HL-60 (cell line): ENCODE results near the gene AMFR.
"Not testable (repeated sequence)": the region's sequence is repeated elsewhere in the genome, so short reads cannot be mapped to it uniquely, and the experiment has no call there.

Source experiments
- DNase-seq, 2 experiments: peaks; one replicate each; pipeline ENCODE4 v3.0.0-alpha.2; 2010 to 2020; ENCODE audit warnings: low read depth in 1 of 2, low spot score in 1 of 2
- H3K27ac ChIP-seq: fragments of 250-450 bp; sonication (Bioruptor Pico); replicated peaks from 2 replicates; pipeline ENCODE4 v1.5.1; 2020; ENCODE audit warnings: mild to moderate bottlenecking, moderate library complexity
- H3K27me3 ChIP-seq: fragments of 250-450 bp; sonication (Bioruptor Pico); 2 replicates; pipeline ENCODE4 v1.5.1; 2021; ENCODE audit warnings: mild to moderate bottlenecking, moderate library complexity; ENCODE audit not compliant: insufficient read depth, poor library complexity, severe bottlenecking
- H3K4me3 ChIP-seq: replicated peaks from 2 replicates; pipeline ENCODE4 v1.5.1; 2011; ENCODE audit warnings: mild to moderate bottlenecking, control low read depth, low read length; ENCODE audit not compliant: insufficient read depth
- CTCF ChIP-seq: IDR thresholded peaks from one replicate; pipeline ENCODE4 v1.5.1; 2011; ENCODE audit warnings: low read length, control low read depth, inconsistent platforms; ENCODE audit not compliant: insufficient read depth
- GABPA ChIP-seq: IDR thresholded peaks from 2 replicates; pipeline ENCODE4 v1.6.1; 2012; ENCODE audit warnings: low read depth
- POLR2AphosphoS5 ChIP-seq: IDR thresholded peaks from 2 replicates; pipeline ENCODE4 v1.6.1; 2012; ENCODE audit warnings: low read depth
- REST ChIP-seq: IDR thresholded peaks from 2 replicates; pipeline ENCODE4 v1.6.1; 2012; ENCODE audit warnings: low read depth; ENCODE audit not compliant: insufficient replicate concordance
- SPI1 ChIP-seq: IDR thresholded peaks from 2 replicates; pipeline ENCODE4 v1.6.1; 2012; ENCODE audit warnings: low read depth, mild to moderate bottlenecking, borderline replicate concordance

AMFR gene

GRCh38 chr16:56375792-56376191 is 49.6 kb downstream of the AMFR start:
- H3K27me3 ChIP-seq, H3K27ac ChIP-seq, H3K4me3 ChIP-seq, DNase-seq: not testable (repeated sequence)

GRCh38 chr16:56373003-56373402 is 52.3 kb downstream of the AMFR start:
- no peaks in the 10 kb centered on the region for H3K27me3 ChIP-seq
- no peak overlapping the region for H3K4me3 ChIP-seq
- H3K27ac ChIP-seq = no peak overlapping the region
- no peak for TF ChIP-seq REST
- no peak for TF ChIP-seq POLR2AphosphoS5
- no peak for TF ChIP-seq CTCF
- no peak for TF ChIP-seq GABPA
- no peak for TF ChIP-seq SPI1
- no peak for DNase-seq

GRCh38 chr16:56372013-56372634 is 53.2 kb downstream of the AMFR start:
- H3K27me3 ChIP-seq = no peaks in the 10 kb centered on the region
- H3K4me3 ChIP-seq = no peak overlapping the region
- TF ChIP-seq REST (no peak), CTCF (no peak), GABPA (no peak), SPI1 (no peak), POLR2AphosphoS5 (no peak)
- H3K27ac ChIP-seq = no peak overlapping the region
- DNase-seq = no peak

- Histone ChIP-seq H3K27ac (no peak overlapping the region), H3K4me3 (no peak overlapping the region), H3K27me3 (no peaks in the 10 kb centered on the region)
- DNase-seq = no peak
- TF ChIP-seq POLR2AphosphoS5 (no peak), CTCF (no peak), SPI1 (no peak), GABPA (no peak)
These were observed 53.7 kb downstream of the AMFR start for GRCh38 chr16:56371660-56371937.
